Measurements from ENCODE around the gene GCNT4. TPM values are rescaled to one million over a fixed set of nuclear protein-coding genes. Genes with fewer than 3 reads are reported as not detected.

Gene GCNT4
- total and polyA plus RNA-seq, 2 of the 8 experiments (the other 6 are each of a cell fraction or from before 2014, with no cell fraction given) = 1.1 to 14.5 TPM

DNA sequence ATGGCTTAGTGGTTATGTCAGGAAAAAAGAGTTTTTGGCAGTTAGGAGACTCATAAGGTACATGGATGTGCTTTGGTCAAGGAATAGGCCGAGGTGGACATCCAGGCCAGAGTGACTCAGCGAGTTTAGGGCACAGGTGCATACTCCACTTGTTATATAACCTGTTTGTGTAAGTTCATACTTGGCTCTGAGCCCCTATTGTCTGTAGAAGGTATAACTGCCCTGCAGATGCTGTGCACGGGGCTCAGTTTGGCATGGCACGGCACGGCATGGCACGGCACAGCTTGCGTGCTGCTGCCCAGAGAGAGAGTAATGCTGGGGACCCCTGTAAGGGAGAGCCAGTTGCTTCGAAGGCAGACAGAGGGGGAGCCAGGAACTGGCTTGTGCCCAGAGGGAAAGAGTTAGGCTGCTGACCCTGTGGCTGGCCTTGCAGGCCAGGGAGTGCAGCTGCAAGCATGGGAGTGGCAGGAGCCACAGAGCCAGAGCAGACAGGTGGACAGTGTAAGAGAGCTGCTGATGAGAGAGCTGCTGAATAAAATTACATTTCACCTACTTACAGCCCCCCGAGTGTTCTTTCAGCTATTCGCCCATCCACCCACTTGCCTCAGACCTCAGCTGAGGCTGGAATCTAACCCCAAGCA, 32.2 kb downstream of the GCNT4 start (continued):
- TF ChIP-seq RNF2 (IDR thresholded peaks at IDR 0.05; ENCODE audit: borderline replicate concordance, low read depth, low read length, missing control alignments, poor library complexity, severe bottlenecking) (no peak), TAF7 (optimal IDR thresholded peaks at IDR 0.05; ENCODE audit: borderline replicate concordance, low read depth, low read length) (no peak), KDM4A (IDR thresholded peaks at IDR 0.05; ENCODE audit: low read depth, low read length, severe bottlenecking) (no peak)
- TF ChIP-seq, protein P1, sequence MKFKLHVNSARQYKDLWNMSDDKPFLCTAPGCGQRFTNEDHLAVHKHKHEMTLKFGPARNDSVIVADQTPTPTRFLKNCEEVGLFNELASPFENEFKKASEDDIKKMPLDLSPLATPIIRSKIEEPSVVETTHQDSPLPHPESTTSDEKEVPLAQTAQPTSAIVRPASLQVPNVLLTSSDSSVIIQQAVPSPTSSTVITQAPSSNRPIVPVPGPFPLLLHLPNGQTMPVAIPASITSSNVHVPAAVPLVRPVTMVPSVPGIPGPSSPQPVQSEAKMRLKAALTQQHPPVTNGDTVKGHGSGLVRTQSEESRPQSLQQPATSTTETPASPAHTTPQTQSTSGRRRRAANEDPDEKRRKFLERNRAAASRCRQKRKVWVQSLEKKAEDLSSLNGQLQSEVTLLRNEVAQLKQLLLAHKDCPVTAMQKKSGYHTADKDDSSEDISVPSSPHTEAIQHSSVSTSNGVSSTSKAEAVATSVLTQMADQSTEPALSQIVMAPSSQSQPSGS (IDR thresholded peaks at IDR 0.05; ENCODE audit: low read length) = no peak
